Measurements from ENCODE around the gene ZNF425.

GRCh38 chr7:149104749-149105148 lies 21.4 kb downstream of the ZNF425 start:
- TF ChIP-seq, protein P1, sequence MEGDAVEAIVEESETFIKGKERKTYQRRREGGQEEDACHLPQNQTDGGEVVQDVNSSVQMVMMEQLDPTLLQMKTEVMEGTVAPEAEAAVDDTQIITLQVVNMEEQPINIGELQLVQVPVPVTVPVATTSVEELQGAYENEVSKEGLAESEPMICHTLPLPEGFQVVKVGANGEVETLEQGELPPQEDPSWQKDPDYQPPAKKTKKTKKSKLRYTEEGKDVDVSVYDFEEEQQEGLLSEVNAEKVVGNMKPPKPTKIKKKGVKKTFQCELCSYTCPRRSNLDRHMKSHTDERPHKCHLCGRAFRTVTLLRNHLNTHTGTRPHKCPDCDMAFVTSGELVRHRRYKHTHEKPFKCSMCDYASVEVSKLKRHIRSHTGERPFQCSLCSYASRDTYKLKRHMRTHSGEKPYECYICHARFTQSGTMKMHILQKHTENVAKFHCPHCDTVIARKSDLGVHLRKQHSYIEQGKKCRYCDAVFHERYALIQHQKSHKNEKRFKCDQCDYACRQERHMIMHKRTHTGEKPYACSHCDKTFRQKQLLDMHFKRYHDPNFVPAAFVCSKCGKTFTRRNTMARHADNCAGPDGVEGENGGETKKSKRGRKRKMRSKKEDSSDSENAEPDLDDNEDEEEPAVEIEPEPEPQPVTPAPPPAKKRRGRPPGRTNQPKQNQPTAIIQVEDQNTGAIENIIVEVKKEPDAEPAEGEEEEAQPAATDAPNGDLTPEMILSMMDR (conservative IDR thresholded peaks at IDR 0.05; ENCODE audit: low read depth in 2 of 2) = no peak
- TF ChIP-seq ETS1 (IDR thresholded peaks at IDR 0.05) = no peak
- TF ChIP-seq EZH2phosphoT487 (IDR thresholded peaks at IDR 0.05; ENCODE audit: unreplicated experiment) = no peak
- no peak for TF ChIP-seq EZH2 (IDR thresholded peaks at IDR 0.05; ENCODE audit: low read depth, unreplicated experiment)
- TF ChIP-seq STAT1 (IDR thresholded peaks at IDR 0.05; ENCODE audit: unreplicated experiment) = no peak
- TF ChIP-seq POLR2AphosphoS5 (IDR thresholded peaks at IDR 0.05; ENCODE audit: low read depth) = no peak
- no peak for TF ChIP-seq CREB1 (CRISPR knock-in tag; IDR thresholded peaks at IDR 0.05; ENCODE audit: low read depth)
- TF ChIP-seq REST (IDR thresholded peaks at IDR 0.05; ENCODE audit: unreplicated experiment) = no peak

Data from GM23338 (cell line).